Measurements from ENCODE around the gene LIPE.

DNA sequence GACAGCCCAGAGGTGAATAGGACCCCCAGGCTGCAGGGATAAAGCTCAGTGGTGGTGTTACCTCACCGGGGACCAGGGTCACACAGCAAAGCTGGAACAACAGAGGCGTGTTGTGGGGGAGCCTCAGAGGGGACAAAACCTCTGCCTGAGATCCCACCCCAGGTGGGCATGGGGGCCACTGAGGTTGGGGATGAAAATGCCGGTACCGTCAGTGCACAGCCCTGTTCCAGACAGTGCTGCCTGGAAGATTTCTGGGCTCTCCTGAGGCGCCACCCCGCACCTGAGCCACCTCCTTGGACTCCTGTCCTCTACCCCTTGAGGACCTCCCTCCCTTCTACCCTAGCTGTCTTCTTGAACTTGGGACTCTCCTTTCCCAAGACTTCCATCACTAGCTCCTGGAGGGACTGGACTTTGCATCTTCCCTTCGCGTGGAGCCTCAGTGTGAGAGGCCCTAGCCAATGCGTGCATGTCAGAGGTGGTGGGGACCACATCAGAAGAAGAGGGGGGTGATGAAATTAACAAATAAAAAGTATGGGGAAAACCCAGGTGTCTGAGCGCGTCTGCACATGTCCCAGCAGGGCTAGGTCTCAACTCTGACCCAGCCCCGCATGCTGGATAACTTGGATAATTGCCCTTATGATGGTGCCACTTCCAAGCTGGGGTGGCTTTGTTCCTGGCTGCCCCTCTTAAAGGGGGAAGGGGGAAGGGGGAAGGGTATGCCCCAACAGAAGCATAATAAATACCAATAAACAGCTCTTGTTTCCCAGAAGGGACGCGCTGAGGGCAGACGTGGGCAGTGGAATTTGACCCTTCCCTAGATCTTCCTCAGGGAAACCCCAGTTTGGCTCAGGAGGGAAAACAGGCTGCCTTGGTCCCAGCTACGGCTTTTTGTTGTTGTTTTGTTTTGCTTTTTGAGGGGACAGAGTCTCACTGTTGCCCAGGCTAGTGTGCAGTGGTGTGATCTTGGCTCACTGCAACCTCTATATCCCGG, 48.7 kb downstream of the LIPE start:
- TF ChIP-seq, protein P1, sequence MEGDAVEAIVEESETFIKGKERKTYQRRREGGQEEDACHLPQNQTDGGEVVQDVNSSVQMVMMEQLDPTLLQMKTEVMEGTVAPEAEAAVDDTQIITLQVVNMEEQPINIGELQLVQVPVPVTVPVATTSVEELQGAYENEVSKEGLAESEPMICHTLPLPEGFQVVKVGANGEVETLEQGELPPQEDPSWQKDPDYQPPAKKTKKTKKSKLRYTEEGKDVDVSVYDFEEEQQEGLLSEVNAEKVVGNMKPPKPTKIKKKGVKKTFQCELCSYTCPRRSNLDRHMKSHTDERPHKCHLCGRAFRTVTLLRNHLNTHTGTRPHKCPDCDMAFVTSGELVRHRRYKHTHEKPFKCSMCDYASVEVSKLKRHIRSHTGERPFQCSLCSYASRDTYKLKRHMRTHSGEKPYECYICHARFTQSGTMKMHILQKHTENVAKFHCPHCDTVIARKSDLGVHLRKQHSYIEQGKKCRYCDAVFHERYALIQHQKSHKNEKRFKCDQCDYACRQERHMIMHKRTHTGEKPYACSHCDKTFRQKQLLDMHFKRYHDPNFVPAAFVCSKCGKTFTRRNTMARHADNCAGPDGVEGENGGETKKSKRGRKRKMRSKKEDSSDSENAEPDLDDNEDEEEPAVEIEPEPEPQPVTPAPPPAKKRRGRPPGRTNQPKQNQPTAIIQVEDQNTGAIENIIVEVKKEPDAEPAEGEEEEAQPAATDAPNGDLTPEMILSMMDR (conservative IDR thresholded peaks at IDR 0.05; ENCODE audit: low read depth, low read length) = no peak
- no peak for TF ChIP-seq EZH2 (IDR thresholded peaks at IDR 0.05; ENCODE audit: borderline replicate concordance, low read depth, low read length, poor library complexity, severe bottlenecking)

Data from A673 (cell line).